ENCODE data around the gene TECTA.
"Not testable (repeated sequence)": the region's sequence is repeated elsewhere in the genome, so short reads cannot be mapped to it uniquely, and the experiment has no call there.

Gene TECTA

GRCh38 chr11:121213362-121213893 is 112.4 kb downstream of the TECTA start:
- H3K4me3 ChIP-seq: no peak overlapping the region
- no peak overlapping the region for H3K27ac ChIP-seq

DNA sequence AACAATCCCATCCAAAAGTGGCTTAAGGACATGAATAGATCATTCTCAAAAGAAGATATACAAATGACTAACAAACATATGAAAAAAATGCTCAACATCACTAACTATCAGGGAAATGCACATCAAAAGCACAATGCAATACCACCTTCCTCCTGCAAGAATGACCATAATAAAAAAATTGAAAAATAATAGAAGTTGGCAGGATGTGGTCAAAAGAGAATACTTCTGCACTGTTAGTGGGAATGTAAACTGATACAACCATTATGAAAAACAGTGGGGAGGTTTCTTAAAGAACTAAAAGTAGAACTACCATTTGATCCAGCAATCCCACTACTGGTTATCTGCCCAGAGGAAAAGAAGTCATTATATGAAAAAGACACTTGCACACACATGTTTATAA is 113.8 kb downstream of the TECTA start:
- Histone ChIP-seq H3K27ac (no peak overlapping the region), H3K4me3 (no peak overlapping the region)

- no peak overlapping the region for H3K4me3 ChIP-seq
- no peak overlapping the region for H3K27ac ChIP-seq
These were observed 120.6 kb downstream of the TECTA start for GRCh38 chr11:121221496-121222200.

DNA sequence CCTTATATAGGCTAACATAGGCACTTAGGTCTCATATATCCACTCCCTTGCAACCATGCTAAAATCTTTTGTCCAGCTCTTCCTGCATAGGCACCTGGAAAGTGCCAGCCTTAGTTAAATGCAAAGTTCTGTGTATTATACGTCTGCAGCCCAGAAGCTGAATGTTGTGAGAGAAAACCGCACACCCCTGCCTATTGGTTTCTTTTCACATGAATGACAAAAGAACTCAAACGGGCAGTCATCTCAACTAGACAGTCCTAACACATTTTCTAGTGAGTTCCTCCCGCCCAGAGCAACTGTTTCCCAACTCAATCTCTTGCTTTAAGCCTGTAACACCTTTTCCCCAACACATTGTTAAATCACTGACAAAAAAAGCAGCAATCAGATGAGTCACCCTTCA is 122.1 kb downstream of the TECTA start:
- H3K4me3 ChIP-seq: no peak overlapping the region

GRCh38 chr11:121225382-121225781 is 124.3 kb downstream of the TECTA start:
- H3K27ac ChIP-seq: no peak overlapping the region

More for the DNA sequence above, 122.1 kb downstream of the TECTA start:
- H3K27ac ChIP-seq: no peak overlapping the region

DNA sequence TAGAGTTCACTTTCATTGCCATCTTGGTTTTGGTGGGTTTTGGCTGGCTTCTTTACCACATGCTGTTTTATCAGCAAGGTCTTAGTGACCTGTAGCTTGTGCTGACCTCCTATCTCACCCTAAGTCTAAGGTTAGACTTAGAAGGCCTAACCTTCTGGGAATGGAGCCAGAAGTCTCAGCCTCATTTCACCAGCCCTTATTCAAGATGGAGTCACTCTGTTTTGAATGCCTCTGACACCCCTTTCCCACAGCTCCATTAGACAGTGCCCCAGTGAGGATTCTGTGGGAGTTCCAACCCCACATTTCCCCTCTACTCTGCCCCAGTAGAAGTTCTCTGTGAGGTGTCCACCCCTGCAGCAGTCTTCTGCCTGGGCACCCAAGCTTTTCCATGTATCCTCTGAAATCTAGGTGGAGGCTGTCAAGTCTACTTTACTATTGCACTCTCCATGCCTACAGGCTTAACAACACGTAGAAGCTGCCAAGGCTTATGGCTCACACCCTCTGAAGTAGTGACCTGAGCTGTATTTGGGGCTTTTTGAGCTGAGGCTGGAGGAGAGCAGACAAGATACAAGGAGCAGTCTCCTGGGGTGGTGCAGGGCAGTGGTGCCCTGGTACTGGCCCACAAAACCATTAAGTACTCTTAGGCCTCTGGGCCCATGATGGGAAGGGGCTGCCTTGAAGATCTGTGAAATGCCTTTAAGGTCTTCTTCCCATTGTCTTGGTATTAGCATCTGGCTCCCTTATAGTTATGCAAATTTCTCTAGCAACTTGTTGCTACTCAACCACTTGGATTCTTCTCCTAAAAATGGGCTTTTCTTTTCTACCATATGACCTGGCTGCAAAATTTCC is 125.6 kb downstream of the TECTA start:
- H3K27ac ChIP-seq: no peak overlapping the region
- no peak overlapping the region for H3K4me3 ChIP-seq

More at GRCh38 chr11:121225382-121225781, 124.3 kb downstream of the TECTA start:
- H3K4me3 ChIP-seq: no peak overlapping the region

GRCh38 chr11:121228851-121229250 is 127.8 kb downstream of the TECTA start:
- H3K4me3 ChIP-seq: no peak overlapping the region
- H3K27ac ChIP-seq: no peak overlapping the region

- H3K27ac ChIP-seq: no peak overlapping the region
- no peak overlapping the region for H3K4me3 ChIP-seq
These were observed 128.6 kb downstream of the TECTA start for GRCh38 chr11:121229495-121230215.

DNA sequence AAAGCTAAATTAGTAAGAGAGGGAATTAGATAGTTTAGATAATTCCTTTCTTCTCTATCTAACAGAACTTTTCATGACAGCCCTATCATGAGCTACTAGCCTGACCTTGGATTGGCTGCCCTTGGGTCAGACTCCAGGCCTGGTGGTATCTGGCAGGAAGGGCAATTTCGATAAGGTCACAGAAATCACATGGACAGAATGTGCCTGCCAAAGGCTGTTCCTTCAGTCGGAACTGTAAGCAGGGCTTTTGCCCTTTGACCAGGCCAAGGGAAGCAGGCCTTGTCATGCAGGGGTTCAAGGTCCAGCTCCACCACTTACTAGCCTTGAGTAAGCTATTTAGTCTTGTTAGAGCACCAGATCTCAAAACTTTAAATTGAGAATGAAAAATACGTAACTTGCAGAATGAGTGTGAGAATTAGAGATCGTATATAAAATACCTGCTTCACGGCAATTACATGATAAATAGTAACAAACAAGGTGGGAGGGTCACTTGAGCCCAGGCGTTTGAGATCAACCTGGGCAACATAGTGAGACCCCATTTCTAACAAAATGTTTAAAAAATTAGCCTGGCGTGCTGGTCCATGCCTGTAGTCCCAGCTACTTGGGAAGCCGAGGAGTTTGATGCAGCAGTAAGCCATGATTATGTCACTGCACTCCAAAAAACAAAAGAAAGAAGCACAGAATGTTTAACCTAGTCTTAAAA is 130.7 kb downstream of the TECTA start:
- Histone ChIP-seq H3K4me3 (no peak overlapping the region), H3K27ac (no peak overlapping the region)

GRCh38 chr11:121235057-121235456 is 134.0 kb downstream of the TECTA start:
- Histone ChIP-seq H3K4me3 (no peak overlapping the region), H3K27ac (no peak overlapping the region)

GRCh38 chr11:121236115-121237001 is 135.3 kb downstream of the TECTA start:
- peak overlapping the region in 1 of 21 experiments; percentile 31 for H3K27ac ChIP-seq
- no peak overlapping the region for H3K4me3 ChIP-seq

DNA sequence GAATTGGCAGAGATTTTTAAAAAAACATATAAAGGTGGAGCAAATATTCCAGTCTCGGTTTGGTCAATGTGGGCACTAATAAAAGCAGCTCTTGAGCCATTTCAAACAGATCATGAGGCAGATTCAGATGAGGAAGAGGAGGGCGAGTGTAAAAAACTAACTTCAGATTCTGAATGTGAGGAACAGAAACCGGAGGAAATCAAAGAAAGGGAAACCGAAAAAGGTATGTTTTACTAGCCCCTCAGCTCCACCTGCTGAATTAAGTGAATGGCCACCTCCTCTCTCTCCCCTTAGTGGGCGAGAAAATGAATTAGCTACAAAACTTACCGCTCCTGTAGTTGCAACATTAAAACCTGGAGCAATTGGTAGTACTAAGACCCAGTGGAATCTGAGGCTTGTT is 136.2 kb downstream of the TECTA start:
- not testable (repeated sequence) for H3K4me3 ChIP-seq
- H3K27ac ChIP-seq: peak overlapping the region in 2 of 21 experiments; percentile 60 to 64

- Histone ChIP-seq H3K4me3 (no peak overlapping the region), H3K27ac (peak overlapping the region in 2 of 21 experiments; percentile 60 to 64)
These were observed 136.9 kb downstream of the TECTA start for GRCh38 chr11:121237686-121238658.

DNA sequence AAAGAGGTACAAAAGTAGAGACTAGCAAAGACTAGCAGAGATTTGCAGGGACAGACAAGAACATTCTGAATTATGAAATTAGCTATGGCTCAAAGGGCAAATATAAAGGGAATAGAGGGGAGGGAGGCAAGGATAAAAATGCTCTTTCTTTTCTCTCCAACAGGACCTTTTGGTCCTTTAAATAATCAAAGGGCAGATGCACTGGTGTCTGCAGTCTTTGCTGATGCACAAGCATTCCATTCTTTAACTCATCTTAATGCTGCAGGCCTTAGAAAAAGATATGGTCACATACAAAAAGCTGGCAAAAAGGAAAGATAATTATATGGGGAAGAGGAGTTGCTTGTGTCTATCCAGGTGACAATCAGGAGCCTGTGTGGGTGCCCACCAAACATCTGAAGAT is 137.9 kb downstream of the TECTA start:
- peak overlapping the region in 1 of 21 experiments; percentile 27 for H3K27ac ChIP-seq

GRCh38 chr11:121240001-121240400 is 139.0 kb downstream of the TECTA start:
- H3K27ac ChIP-seq, H3K4me3 ChIP-seq: not testable (repeated sequence)

More for the DNA sequence above, 137.9 kb downstream of the TECTA start:
- no peak overlapping the region for H3K4me3 ChIP-seq

DNA sequence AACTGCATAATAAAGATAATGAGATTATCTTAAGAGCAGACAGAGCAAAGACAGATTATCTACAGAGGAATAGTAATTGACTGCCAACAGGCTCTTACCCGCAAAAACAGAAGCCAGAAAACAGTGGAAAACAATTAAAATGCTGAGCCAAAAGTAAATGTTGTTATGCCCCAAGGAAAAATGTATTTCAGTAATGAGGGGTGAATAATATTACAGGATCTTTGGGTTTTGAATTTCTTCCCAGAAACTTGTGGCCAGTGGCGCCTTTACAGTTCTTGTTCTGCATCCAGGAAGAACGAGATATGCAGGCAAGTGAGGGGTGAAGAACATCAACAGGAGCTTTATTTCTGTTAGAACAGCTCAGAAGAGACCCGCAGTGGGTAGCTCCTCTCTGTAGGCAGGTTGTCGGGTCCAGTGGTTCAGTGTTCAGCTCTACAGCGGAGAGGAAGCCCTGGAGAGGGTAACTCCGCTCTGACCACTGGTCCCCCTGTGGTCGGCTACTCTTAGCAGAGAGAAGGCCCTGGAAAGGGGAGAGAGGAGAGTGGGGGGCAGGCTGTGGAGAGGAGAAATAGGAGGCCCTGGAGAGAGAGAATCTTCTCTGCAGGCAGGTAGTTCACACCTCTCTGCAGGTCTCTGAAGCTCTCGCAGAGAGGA is 139.7 kb downstream of the TECTA start:
- H3K27ac ChIP-seq: no peak overlapping the region
- H3K4me3 ChIP-seq: no peak overlapping the region

Data from skin epidermis (tissue), 12 donors.